H1 (cell line): ENCODE measurements around the gene SPSB1. TPM values are rescaled to one million over a fixed set of nuclear protein-coding genes. Genes with fewer than 3 reads are reported as not detected.

ENCODE experiments used
- BACH1 ChIP-seq: IDR thresholded peaks from 2 replicates; pipeline ENCODE4 v1.6.1; 2012; ENCODE audit warnings: low read length, improper control_type of control experiment
- CHD7 ChIP-seq: fragments of 300-600 bp; sonication (generic); IDR thresholded peaks from 2 replicates; pipeline ENCODE4 v1.7.1; 2012; ENCODE audit warnings: low read length, moderate library complexity, mild to moderate bottlenecking, inconsistent platforms; ENCODE audit not compliant: insufficient replicate concordance
- EGR1 ChIP-seq: IDR thresholded peaks from 2 replicates; pipeline ENCODE4 v1.6.1; 2011; ENCODE audit warnings: low read depth, low read length, borderline replicate concordance
- GTF2F1 ChIP-seq: IDR thresholded peaks from 2 replicates; pipeline ENCODE4 v1.6.1; 2012; ENCODE audit warnings: low read depth, low read length, improper control_type of control experiment, borderline replicate concordance
- NRF1 ChIP-seq: IDR thresholded peaks from 2 replicates; pipeline ENCODE4 v1.6.1; 2011; ENCODE audit warnings: mild to moderate bottlenecking, low read depth, low read length, improper control_type of control experiment
- RNF2 ChIP-seq: fragments of 200-900, 300-1000 bp; sonication (generic); IDR thresholded peaks from 2 replicates; pipeline ENCODE4 v1.7.1; 2016; ENCODE audit warnings: borderline replicate concordance, low read depth, mild to moderate bottlenecking, antibody characterized with exemption, low read length; ENCODE audit not compliant: poor library complexity, severe bottlenecking; ENCODE audit errors: missing control alignments
- RXRA ChIP-seq: IDR thresholded peaks from 2 replicates; pipeline ENCODE4 v1.6.1; 2011; ENCODE audit warnings: low read depth, mild to moderate bottlenecking, low read length, moderate library complexity; ENCODE audit not compliant: insufficient read depth
- TBP ChIP-seq: IDR thresholded peaks from 2 replicates; pipeline ENCODE4 v1.6.1; 2011; ENCODE audit warnings: low read depth, low read length, improper control_type of control experiment
- polyA plus RNA-seq, 7 experiments: library from polyadenylated mRNA; depleted of rRNA in 3 of 7; stranded (reverse) in 5 of 7; unstranded in 2 of 7; fragments of >200 nt in 5 of 7; fragments of 200-250 nt in 2 of 7; gene quantifications; 1 replicate in 5 of 7; 2 replicates in 1 of 7; 4 replicates in 1 of 7; pipeline versions ENCODE4 v1.2.1 to v1.2.3, GENCODE V29; 2011 to 2013; ENCODE audit warnings: missing spikeins in 2 of 7, mixed read lengths in 2 of 7
- total RNA-seq: library from RNA; stranded (reverse); fragmentation: NEBNext Ultra II Directional; extraction: Animal tissue kit (Norgen Biotek cat#: 25700); gene quantifications from 2 replicates; pipeline ENCODE4 v1.2.1, GENCODE V29; 2021

The SPSB1 gene
- total and polyA plus RNA-seq, 2 of the 8 experiments (the other 6 are each of a cell fraction or from before 2014, with no cell fraction given): 5.3 to 6.4 TPM

- TF ChIP-seq CHD7: no peak
- TF ChIP-seq RNF2: no peak
- TF ChIP-seq TBP: no peak
- no peak for TF ChIP-seq BACH1
- no peak for TF ChIP-seq RXRA
- TF ChIP-seq NRF1: no peak
- TF ChIP-seq EGR1: no peak
- TF ChIP-seq GTF2F1: no peak
Observed at GRCh38 chr1:9360371-9361064, 67.8 kb downstream of the SPSB1 start (continued).
